ENCODE measurements around the gene DKKL1. TPM values are rescaled to one million over a fixed set of nuclear protein-coding genes. Genes with fewer than 3 reads are reported as not detected.

The DKKL1 gene
- total and polyA plus RNA-seq, 2 of the 4 experiments (the other 2 are of a cell fraction): 0.67 TPM; not detected in 1

- POLR2A ChIA-PET (ENCODE audit: unreplicated experiment): no interaction called here
- H2AK5ac ChIP-seq (ENCODE audit: low read depth, low read length): peak overlapping the region; percentile 100; the same call in 1 of the 2 replicates
- peak overlapping the region; percentile 50; the same call in 1 of the 2 replicates for H3K23ac ChIP-seq (ENCODE audit: low read depth, low read length)
- in situ Hi-C loops (cut with MboI; ENCODE audit: low sequenced_read_pairs) (no loop called here), dilution Hi-C loops (cut with HindIII; ENCODE audit: low sequenced_read_pairs, unreplicated experiment) (no loop called here), intact Hi-C loops (cut with micrococcal nuclease) (no loop called here)
- H2BK20ac ChIP-seq (ENCODE audit: low read depth, low read length): no peak overlapping the region
- no peaks in the 10 kb centered on the region for H3K27me3 ChIP-seq (ENCODE audit: control insufficient read depth, insufficient read depth, low read length)
- peaks cover 20 to 74% of the 10 kb centered on the region in 2 experiments for H3K79me1 ChIP-seq (ENCODE audit: low read depth in 1 of 2, low read length in 2 of 2)
- H3K18ac ChIP-seq (ENCODE audit: low read depth, low read length): no peak overlapping the region; the same call in 1 of the 2 replicates
- peaks cover 17% of the 10 kb centered on the region for H3K9me1 ChIP-seq (ENCODE audit: insufficient read depth, low read length)
- H2BK120ac ChIP-seq (ENCODE audit: low read depth, low read length): no peak overlapping the region
- H4K5ac ChIP-seq (ENCODE audit: low read depth, low read length): no peak overlapping the region
- TSS peak; percentile 77 for BruUV-seq (replicated peaks)
- CTCF ChIA-PET: no interaction called here
- H4K8ac ChIP-seq (ENCODE audit: low read depth in 2 of 2, low read length in 2 of 2): peak overlapping the region in 1 of 2 experiments; percentile 100; a peak in 2 of 4 replicates
- peaks cover 6% of the 10 kb centered on the region; the same call in 1 of the 2 replicates for H4K20me1 ChIP-seq (ENCODE audit: insufficient read depth, low read length)
- peaks cover 37% of the 10 kb centered on the region for H3K36me3 ChIP-seq (ENCODE audit: control insufficient read depth, insufficient read depth, low read length)
- H3K27ac ChIP-seq (ENCODE audit: insufficient read depth, low read length): peak overlapping the region; percentile 99; the same call in 1 of the 2 replicates
- TF ChIP-seq BHLHE40 (IDR thresholded peaks at IDR 0.05; ENCODE audit: low read depth, low read length): no peak
- no peak for TF ChIP-seq POLR2A (IDR thresholded peaks at IDR 0.05; ENCODE audit: low read depth, low read length)
- TF ChIP-seq CEBPB (IDR thresholded peaks at IDR 0.05; ENCODE audit: low read depth, low read length): no peak
- no peak for TF ChIP-seq NFE2L2 (IDR thresholded peaks at IDR 0.05; ENCODE audit: low read depth, low read length)
- no peak for TF ChIP-seq CHD1 (IDR thresholded peaks at IDR 0.05; ENCODE audit: low read depth, low read length)
- no peak for TF ChIP-seq MAFK (IDR thresholded peaks at IDR 0.05; ENCODE audit: low read depth, low read length)
- TF ChIP-seq FOS (IDR thresholded peaks at IDR 0.05; ENCODE audit: low read depth, low read length): no peak
- no peak for TF ChIP-seq CTCF (conservative IDR thresholded peaks at IDR 0.05; ENCODE audit: low read depth, low read length)
- no peak for TF ChIP-seq MXI1 (IDR thresholded peaks at IDR 0.05; ENCODE audit: borderline replicate concordance, low read depth, low read length)
- TF ChIP-seq RAD21 (IDR thresholded peaks at IDR 0.05; ENCODE audit: low read length): no peak
- peaks cover 4% of the 10 kb centered on the region; the same call in 1 of the 2 replicates for H3K4me1 ChIP-seq (ENCODE audit: control insufficient read depth, insufficient read depth, low read length)
- H3K14ac ChIP-seq (replicated peaks; ENCODE audit: low read depth, low read length): 0 out of 2 replicates have a peak overlapping the region, but pooled peaks have one; percentile 10
- H2BK15ac ChIP-seq (ENCODE audit: low read depth, low read length): no peak overlapping the region
- peak overlapping the region; percentile 100 for H3K4ac ChIP-seq (ENCODE audit: low read depth, low read length)
- peak overlapping the region; percentile 96; the same call in 1 of the 2 replicates for H3K4me2 ChIP-seq (ENCODE audit: low read depth, low read length)
- 40% methylated on average over 1 of the region's 17 CpGs; no CpG with 5 or more reads in 1 of the 2 experiments for WGBS, 2 experiments (ENCODE audit: extremely low coverage in 2 of 2, insufficient read length in 1 of 2)
- no peak overlapping the region; the same call in 1 of the 2 replicates for H3K4me3 ChIP-seq (ENCODE audit: insufficient read depth, low read depth, low read length)
- H2AFZ ChIP-seq (replicated peaks; ENCODE audit: low read length, poor library complexity): no peak overlapping the region
- H2AK9ac ChIP-seq (replicated peaks; ENCODE audit: low read depth, low read length, poor library complexity): peak overlapping the region; percentile 35
- H3K9ac ChIP-seq (ENCODE audit: low read depth, low read length): peak overlapping the region; percentile 100
- no peak overlapping the region for H2BK5ac ChIP-seq (ENCODE audit: low read depth, low read length, poor library complexity, severe bottlenecking)
- ATAC-seq (ENCODE audit: low read depth) (no peak), DNase-seq (no peak)
- H3K9me3 ChIP-seq (ENCODE audit: control insufficient read depth, insufficient read depth, low read length): no peaks in the 10 kb centered on the region
- no peak overlapping the region for H4K91ac ChIP-seq (ENCODE audit: insufficient read depth, low read depth, low read length)
- no peak overlapping the region for H3K56ac ChIP-seq (ENCODE audit: extremely low read depth, insufficient read depth, low read length)
Observed at GRCh38 chr19:49359851-49360820, 3.5 kb upstream of the DKKL1 start.
